Measurements from ENCODE around the gene CRELD2. TPM values are rescaled to one million over a fixed set of nuclear protein-coding genes. Genes with fewer than 3 reads are reported as not detected.

Gene CRELD2
- total and polyA plus RNA-seq, 2 of the 13 experiments (the other 11 are each of a cell fraction or from before 2014, with no cell fraction given) = 17.2 to 44.7 TPM

DNA sequence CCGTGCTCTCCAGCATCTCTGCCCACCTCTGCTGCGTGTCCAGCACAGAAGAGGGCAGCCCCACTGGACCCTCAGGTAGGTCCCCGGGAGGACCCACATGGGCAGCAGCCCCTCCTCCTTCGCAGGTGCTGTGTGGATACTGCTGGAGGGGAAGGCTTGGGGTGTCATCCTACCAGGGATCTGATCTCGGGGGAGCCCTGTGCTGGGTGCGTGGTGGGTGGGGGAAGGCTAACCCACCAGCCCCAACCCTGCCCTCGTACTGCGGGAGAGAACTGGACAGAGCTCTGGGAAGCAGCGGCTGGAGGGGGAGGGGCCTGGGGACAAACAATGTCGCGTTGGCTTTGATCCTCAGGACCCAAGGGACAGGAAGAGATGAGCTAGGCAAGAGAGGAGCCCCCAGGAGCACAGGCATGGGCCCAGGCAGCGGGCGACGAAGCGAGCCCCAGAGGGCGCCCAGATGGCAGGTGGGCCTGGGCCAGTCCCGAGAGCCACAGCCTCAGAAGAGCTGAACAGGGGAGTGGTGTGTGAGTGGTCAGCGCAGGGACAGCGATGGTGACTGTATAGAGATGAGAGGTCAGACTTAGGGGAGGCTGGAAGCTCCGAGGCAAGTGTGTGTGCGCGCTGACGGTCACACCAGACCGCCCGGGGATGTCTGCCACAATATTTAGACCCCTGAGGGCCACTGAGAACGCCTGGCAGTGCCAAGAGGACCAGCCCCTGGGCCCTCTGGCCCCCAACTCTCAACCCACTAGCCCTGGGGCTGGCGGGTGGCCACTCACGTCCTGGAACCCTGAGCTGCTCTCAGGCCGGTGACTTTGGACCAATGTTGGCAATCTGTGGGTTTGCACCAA, 40.7 kb downstream of the CRELD2 start (continued):
- TF ChIP-seq, protein P1, sequence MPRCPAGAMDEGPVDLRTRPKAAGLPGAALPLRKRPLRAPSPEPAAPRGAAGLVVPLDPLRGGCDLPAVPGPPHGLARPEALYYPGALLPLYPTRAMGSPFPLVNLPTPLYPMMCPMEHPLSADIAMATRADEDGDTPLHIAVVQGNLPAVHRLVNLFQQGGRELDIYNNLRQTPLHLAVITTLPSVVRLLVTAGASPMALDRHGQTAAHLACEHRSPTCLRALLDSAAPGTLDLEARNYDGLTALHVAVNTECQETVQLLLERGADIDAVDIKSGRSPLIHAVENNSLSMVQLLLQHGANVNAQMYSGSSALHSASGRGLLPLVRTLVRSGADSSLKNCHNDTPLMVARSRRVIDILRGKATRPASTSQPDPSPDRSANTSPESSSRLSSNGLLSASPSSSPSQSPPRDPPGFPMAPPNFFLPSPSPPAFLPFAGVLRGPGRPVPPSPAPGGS (CRISPR knock-in tag; IDR thresholded peaks at IDR 0.05) = 0 out of 2 replicates have a peak, but pooled peaks have one; percentile 47
- TF ChIP-seq ZNF33B (CRISPR knock-in tag; IDR thresholded peaks at IDR 0.05) (peak; percentile 17; the same call in 1 of the 2 replicates), CEBPG (CRISPR knock-in tag; IDR thresholded peaks at IDR 0.05) (no peak; the same call in 1 of the 2 replicates), CREM (IDR thresholded peaks at IDR 0.05) (peak; percentile 14; the same call in 1 of the 2 replicates), CREM (CRISPR knock-in tag; IDR thresholded peaks at IDR 0.05) (no peak), NR2F6 (IDR thresholded peaks at IDR 0.05) (peak; percentile 38), NR2F6 (CRISPR knock-in tag; IDR thresholded peaks at IDR 0.05) (peak; percentile 58; the same call in 1 of the 2 replicates), CBX5 (CRISPR knock-in tag; IDR thresholded peaks at IDR 0.05; ENCODE audit: borderline replicate concordance) (no peak; the same call in 1 of the 2 replicates), TEAD2 (CRISPR knock-in tag; IDR thresholded peaks at IDR 0.05) (no peak), JARID2 (CRISPR knock-in tag; IDR thresholded peaks at IDR 0.05; ENCODE audit: insufficient replicate concordance) (peak; percentile 14), PITX1 (CRISPR knock-in tag; IDR thresholded peaks at IDR 0.05) (no peak; the same call in 1 of the 2 replicates), MIER2 (CRISPR knock-in tag; IDR thresholded peaks at IDR 0.05) (peak; percentile 31; the same call in 1 of the 2 replicates), NCOR1 (IDR thresholded peaks at IDR 0.05; ENCODE audit: borderline replicate concordance, low read length) (no peak), RXRB (CRISPR knock-in tag; IDR thresholded peaks at IDR 0.05; ENCODE audit: borderline replicate concordance) (0 out of 2 replicates have a peak, but pooled peaks have one; percentile 47), ZNF143 (CRISPR knock-in tag; IDR thresholded peaks at IDR 0.05) (no peak), ZNF577 (CRISPR knock-in tag; IDR thresholded peaks at IDR 0.05; ENCODE audit: borderline replicate concordance, low read depth) (no peak), TCF12 (IDR thresholded peaks at IDR 0.05) (no peak), TCF12 (CRISPR knock-in tag; IDR thresholded peaks at IDR 0.05) (peak; percentile 8; the same call in 1 of the 2 replicates)
- TF ChIP-seq, protein P2, sequence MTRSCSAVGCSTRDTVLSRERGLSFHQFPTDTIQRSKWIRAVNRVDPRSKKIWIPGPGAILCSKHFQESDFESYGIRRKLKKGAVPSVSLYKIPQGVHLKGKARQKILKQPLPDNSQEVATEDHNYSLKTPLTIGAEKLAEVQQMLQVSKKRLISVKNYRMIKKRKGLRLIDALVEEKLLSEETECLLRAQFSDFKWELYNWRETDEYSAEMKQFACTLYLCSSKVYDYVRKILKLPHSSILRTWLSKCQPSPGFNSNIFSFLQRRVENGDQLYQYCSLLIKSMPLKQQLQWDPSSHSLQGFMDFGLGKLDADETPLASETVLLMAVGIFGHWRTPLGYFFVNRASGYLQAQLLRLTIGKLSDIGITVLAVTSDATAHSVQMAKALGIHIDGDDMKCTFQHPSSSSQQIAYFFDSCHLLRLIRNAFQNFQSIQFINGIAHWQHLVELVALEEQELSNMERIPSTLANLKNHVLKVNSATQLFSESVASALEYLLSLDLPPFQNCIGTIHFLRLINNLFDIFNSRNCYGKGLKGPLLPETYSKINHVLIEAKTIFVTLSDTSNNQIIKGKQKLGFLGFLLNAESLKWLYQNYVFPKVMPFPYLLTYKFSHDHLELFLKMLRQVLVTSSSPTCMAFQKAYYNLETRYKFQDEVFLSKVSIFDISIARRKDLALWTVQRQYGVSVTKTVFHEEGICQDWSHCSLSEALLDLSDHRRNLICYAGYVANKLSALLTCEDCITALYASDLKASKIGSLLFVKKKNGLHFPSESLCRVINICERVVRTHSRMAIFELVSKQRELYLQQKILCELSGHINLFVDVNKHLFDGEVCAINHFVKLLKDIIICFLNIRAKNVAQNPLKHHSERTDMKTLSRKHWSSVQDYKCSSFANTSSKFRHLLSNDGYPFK (CRISPR knock-in tag; IDR thresholded peaks at IDR 0.05; ENCODE audit: borderline replicate concordance) = peak; percentile 34; the same call in 1 of the 2 replicates
- TF ChIP-seq, protein P3, sequence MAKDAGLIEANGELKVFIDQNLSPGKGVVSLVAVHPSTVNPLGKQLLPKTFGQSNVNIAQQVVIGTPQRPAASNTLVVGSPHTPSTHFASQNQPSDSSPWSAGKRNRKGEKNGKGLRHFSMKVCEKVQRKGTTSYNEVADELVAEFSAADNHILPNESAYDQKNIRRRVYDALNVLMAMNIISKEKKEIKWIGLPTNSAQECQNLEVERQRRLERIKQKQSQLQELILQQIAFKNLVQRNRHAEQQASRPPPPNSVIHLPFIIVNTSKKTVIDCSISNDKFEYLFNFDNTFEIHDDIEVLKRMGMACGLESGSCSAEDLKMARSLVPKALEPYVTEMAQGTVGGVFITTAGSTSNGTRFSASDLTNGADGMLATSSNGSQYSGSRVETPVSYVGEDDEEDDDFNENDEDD (CRISPR knock-in tag; IDR thresholded peaks at IDR 0.05; ENCODE audit: borderline replicate concordance) = no peak; the same call in 1 of the 2 replicates
- TF ChIP-seq, protein P4, sequence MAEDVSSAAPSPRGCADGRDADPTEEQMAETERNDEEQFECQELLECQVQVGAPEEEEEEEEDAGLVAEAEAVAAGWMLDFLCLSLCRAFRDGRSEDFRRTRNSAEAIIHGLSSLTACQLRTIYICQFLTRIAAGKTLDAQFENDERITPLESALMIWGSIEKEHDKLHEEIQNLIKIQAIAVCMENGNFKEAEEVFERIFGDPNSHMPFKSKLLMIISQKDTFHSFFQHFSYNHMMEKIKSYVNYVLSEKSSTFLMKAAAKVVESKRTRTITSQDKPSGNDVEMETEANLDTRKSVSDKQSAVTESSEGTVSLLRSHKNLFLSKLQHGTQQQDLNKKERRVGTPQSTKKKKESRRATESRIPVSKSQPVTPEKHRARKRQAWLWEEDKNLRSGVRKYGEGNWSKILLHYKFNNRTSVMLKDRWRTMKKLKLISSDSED (CRISPR knock-in tag; IDR thresholded peaks at IDR 0.05) = no peak
- TF ChIP-seq, protein P5, sequence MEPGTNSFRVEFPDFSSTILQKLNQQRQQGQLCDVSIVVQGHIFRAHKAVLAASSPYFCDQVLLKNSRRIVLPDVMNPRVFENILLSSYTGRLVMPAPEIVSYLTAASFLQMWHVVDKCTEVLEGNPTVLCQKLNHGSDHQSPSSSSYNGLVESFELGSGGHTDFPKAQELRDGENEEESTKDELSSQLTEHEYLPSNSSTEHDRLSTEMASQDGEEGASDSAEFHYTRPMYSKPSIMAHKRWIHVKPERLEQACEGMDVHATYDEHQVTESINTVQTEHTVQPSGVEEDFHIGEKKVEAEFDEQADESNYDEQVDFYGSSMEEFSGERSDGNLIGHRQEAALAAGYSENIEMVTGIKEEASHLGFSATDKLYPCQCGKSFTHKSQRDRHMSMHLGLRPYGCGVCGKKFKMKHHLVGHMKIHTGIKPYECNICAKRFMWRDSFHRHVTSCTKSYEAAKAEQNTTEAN (CRISPR knock-in tag; conservative IDR thresholded peaks at IDR 0.05) = no peak; the same call in 1 of the 2 replicates

All from HepG2 (cell line).